ENCODE data around the gene HAT1. TPM values are rescaled to one million over a fixed set of nuclear protein-coding genes. Genes with fewer than 3 reads are reported as not detected.
"Not testable (repeated sequence)": the region's sequence is repeated elsewhere in the genome, so short reads cannot be mapped to it uniquely, and the experiment has no call there.

The HAT1 gene, protein sequence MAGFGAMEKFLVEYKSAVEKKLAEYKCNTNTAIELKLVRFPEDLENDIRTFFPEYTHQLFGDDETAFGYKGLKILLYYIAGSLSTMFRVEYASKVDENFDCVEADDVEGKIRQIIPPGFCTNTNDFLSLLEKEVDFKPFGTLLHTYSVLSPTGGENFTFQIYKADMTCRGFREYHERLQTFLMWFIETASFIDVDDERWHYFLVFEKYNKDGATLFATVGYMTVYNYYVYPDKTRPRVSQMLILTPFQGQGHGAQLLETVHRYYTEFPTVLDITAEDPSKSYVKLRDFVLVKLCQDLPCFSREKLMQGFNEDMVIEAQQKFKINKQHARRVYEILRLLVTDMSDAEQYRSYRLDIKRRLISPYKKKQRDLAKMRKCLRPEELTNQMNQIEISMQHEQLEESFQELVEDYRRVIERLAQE
- polyA plus RNA-seq (ENCODE audit: insufficient read length) = 31.9 TPM

- DNase-seq = peak; percentile 99
These were observed at the start of gene HAT1 for GRCh38 chr2:171922230-171923022. TSS of gene HAT1 (plus strand) at chr2:171922461. CDS start at chr2:171922501, 40 bp downstream.

- no peak for DNase-seq
These were observed 47.7 kb upstream of the HAT1 start for GRCh38 chr2:171874517-171874916.

GRCh38 chr2:171874963-171875362 is 47.3 kb upstream of the HAT1 start:
- DNase-seq = no peak

DNA sequence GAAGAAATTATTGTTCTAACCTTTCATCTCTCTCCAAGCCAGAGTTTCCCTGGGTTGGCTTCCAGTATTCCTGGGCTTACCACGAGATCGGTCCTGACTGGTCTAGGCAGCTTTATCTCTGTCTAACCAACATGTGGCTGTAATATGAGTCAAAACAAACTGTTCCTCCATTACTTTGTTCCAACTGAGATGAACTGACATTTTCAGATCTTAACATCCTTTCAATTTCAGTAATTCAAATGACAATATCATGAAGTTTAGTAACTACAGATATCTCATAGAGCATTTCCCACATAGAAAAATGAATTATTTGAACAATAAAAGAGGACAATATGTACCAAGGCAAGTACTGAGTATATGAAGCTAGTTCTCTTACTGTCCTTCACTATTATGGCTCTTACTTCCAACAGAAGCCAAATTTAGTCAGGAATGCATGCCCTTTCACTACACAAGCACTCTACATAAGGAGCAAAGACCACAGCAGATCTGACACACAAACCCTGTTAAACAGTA is 43.7 kb upstream of the HAT1 start:
- DNase-seq = no peak

GRCh38 chr2:171879865-171880264 is 42.4 kb upstream of the HAT1 start:
- no peak for DNase-seq

- no peak for DNase-seq
These were observed 41.5 kb upstream of the HAT1 start for GRCh38 chr2:171880774-171881173.

DNA sequence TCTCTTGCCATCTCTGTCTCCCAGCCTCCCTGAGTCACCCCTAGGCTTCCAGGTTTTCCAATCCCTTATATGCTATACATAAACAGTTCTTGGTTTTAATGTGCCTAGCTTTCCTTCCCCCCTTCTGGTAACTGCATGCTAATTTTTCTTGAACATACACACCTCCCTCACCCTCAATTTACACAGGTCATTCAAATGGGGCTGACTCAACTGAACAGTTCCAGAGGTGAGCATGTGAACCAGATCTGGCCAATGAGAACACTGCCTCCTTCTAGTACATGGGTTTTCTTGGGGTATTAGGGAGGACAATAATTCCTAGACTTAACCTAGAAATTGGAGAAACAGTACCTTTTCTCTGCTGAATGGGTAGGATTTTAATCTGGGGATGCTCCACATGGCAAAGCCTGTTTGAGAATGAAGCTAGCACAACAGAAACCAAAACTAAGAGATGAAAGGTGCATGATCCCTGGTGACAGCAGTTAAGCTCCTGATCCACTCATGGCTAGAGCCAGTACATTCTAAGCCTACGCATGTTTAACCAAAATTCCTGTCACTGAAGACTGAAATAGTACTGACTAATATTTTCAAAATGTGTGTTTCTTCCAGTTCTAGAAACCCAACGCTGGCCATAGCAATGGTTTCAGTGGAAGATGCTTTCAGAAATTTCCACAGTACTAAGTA is 40.0 kb upstream of the HAT1 start:
- DNase-seq = no peak

- DNase-seq = no peak
These were observed 38.9 kb upstream of the HAT1 start for GRCh38 chr2:171883275-171883893.

DNA sequence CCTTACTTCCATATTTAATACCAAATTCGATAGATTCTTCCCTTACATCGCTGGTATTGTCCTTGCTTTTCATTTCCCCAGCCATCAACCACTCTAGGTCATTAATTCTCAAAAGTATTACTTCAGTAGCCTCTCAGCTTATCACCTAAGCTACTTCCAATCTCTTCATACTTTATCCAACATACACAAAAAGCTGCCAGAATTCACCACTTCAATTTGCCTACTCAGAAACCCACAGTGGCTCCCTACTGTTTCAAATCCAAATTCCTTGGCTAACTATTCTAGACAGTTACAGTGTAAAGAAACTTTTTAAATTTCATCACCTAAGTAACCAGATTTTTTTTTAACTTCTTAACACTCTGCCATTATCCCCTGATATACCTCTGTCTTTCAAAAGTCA is 32.9 kb upstream of the HAT1 start:
- DNase-seq = no peak

GRCh38 chr2:171889808-171890207 is 32.5 kb upstream of the HAT1 start:
- no peak for DNase-seq

- DNase-seq = no peak
These were observed 29.0 kb upstream of the HAT1 start for GRCh38 chr2:171893196-171893823.

- peak; percentile 89 for DNase-seq
These were observed 28.2 kb upstream of the HAT1 start, which contains the start of gene SLC25A12 for GRCh38 chr2:171893824-171894611. TSS of gene SLC25A12 (minus strand) at chr2:171894244. CDS start at chr2:171894214, 30 bp downstream.

- DNase-seq = no peak
These were observed 27.7 kb upstream of the HAT1 start for GRCh38 chr2:171894612-171894947.

DNA sequence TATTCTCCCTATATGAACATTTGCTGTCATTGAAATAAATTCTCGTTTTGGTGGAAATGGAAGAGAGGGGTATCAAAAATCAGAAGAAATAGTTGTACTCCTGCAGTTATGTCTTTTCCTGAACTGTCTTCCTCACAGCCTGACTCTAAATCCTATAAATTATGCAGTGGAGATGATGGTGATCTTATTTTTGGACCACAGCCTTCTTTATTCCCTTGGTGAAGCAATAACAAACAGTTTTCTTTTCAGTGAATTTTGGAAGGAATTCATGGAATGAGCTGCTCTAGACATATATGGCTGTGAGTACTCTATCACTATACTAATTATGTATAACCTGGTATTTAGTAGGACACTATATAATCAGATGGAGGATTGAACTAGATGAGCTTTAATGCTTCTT is 26.5 kb upstream of the HAT1 start:
- DNase-seq = no peak

- not testable (repeated sequence) for DNase-seq
These were observed 22.5 kb upstream of the HAT1 start for GRCh38 chr2:171899623-171900282.

- no peak for DNase-seq
These were observed 19.3 kb upstream of the HAT1 start for GRCh38 chr2:171902840-171903420.

DNA sequence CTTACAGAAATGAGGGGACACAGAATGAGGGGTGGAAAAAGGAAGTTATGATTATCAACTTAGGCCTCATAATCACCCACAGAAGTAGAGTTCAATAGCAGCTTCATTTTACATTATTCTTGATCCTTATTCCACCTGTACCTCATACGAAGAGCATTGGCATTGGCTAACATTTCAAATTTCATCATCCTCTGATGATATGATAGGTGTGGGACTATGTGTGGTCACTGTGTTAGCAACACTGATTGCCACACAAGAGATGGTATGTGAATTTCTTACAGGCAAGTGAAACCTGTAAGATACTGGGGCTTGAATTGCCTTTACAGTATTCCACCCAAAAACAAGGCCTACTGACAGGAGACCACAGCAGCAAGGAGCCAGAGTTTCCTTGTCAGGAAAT is 14.0 kb upstream of the HAT1 start:
- DNase-seq = no peak

DNA sequence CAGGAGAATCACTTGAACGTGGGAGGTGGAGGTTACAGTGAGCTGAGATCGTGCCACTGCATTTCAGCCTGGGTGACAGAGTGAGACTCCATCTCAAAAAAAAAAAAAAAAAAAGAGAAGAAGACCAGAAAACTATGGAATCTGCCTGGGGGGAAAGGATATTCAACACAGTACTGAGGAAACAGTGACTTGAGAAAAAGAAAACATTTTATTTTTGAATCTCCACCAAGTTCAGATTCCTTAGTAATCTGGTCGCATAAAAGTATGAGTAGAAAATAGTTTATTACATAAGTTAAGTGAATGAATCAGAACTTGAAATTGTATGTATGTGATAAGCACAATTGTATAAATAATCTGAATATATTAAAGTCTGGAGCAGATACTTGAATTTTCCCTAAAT is 13.0 kb upstream of the HAT1 start:
- DNase-seq = no peak

DNA sequence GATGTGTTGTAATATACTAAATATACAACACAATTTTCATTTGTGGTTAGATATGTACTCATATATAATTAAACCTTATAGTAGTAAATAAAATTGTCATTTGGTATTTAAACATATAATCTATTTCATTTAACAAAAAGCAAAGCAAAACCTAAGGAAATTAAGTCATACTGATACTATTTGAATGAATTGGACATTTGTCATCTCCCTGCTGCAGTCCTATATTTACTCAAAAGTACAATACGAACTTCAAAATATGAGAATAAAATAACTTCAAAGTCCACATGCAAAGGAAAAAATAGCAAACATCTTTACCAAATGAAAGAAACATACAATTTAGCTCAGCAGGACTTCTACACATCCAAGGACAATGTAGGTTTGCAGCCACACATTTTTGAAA is 11.8 kb upstream of the HAT1 start:
- no peak for DNase-seq

DNA sequence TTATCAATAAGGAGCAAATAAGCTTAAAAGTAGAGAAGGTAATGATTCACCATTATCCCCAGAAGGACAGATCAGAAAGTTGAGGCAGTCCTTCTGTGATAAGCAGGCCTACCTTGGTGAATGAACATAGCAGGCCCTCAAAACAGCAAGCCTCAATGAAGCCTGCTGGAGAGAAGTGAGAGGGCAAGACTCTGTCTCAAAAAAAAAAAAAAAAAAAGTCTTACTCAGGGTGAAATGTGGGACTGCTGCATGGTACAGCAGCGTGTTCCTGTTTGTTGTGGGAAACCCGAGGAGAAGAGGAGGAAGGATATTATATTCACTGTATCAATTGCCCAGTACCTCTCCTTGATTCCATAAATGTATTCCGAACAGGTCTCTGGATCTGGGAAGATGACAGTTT is 8.7 kb upstream of the HAT1 start:
- no peak for DNase-seq

Data from hindlimb muscle (tissue), 1 donor.